HL-60 (cell line): ENCODE measurements around the gene ZNF426.
A peak's percentile ranks its signal among the peaks of the same experiment; 100 is the strongest.

Source experiments
- GABPA ChIP-seq: IDR thresholded peaks from 2 replicates; pipeline ENCODE4 v1.6.1; 2012; ENCODE audit warnings: low read depth
- POLR2AphosphoS5 ChIP-seq: IDR thresholded peaks from 2 replicates; pipeline ENCODE4 v1.6.1; 2012; ENCODE audit warnings: low read depth
- REST ChIP-seq: IDR thresholded peaks from 2 replicates; pipeline ENCODE4 v1.6.1; 2012; ENCODE audit warnings: low read depth; ENCODE audit not compliant: insufficient replicate concordance
- TF ChIP-seq, protein P1 (sequence below): IDR thresholded peaks from one replicate; pipeline ENCODE4 v1.5.1; 2011; ENCODE audit warnings: low read length, control low read depth, inconsistent platforms; ENCODE audit not compliant: insufficient read depth

DNA sequence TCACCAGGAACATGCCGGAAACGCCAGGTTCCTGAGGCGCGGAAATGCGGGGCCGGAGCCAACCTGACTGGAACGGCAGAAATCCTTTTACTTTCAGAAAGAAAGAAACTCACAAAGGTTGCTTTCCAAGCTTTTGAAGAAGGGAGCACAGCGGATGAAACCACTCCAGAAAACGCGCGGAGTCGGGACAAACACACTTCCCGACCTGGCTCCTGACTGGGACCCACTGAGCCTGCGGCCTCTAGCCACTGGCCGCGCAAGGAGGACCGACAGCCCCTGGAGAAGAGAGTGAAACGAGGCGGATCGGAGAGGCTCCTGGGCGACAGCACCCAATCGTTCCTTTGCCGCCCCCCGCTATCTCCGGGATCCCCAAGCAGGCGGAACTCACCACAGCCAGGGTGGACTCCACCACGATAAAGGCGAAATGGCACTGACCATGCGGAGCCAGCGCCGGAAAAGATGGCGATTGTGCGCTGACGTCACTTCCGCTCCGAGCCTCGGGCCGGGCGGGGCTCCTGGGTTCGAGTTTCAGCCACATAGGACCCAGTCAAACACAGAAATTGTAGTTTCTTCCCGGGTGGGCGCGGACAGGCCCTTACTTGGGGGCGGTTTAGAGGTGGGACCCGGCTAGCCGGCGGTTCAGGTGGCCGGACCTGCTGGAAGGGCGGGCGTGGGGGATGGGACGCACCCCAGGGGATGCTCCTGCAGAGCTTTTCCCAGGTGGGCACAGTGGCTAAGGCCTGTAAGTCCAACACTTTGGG lies 45.8 kb upstream of the ZNF426 start, which contains the start of gene ZNF121:
- TF ChIP-seq REST (peak; percentile 75), POLR2AphosphoS5 (peak; percentile 97), GABPA (peak; percentile 78)
- TF ChIP-seq, protein P1, sequence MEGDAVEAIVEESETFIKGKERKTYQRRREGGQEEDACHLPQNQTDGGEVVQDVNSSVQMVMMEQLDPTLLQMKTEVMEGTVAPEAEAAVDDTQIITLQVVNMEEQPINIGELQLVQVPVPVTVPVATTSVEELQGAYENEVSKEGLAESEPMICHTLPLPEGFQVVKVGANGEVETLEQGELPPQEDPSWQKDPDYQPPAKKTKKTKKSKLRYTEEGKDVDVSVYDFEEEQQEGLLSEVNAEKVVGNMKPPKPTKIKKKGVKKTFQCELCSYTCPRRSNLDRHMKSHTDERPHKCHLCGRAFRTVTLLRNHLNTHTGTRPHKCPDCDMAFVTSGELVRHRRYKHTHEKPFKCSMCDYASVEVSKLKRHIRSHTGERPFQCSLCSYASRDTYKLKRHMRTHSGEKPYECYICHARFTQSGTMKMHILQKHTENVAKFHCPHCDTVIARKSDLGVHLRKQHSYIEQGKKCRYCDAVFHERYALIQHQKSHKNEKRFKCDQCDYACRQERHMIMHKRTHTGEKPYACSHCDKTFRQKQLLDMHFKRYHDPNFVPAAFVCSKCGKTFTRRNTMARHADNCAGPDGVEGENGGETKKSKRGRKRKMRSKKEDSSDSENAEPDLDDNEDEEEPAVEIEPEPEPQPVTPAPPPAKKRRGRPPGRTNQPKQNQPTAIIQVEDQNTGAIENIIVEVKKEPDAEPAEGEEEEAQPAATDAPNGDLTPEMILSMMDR = no peak
